H1 (cell line): ENCODE data around the gene AFF1. TPM values are rescaled to one million over a fixed set of nuclear protein-coding genes. Genes with fewer than 3 reads are reported as not detected.

Experiments used
- CTCF ChIA-PET: fragments of 300-600 bp; sonication (Branson Sonifier 250); formaldehyde crosslinking; loops from one replicate; lab custom pipeline; 2021; ENCODE audit not compliant: partially characterized antibody; lab: Charles Lee
- POLR2A ChIA-PET: fragments of 300-600 bp; sonication (Branson Sonifier 250); formaldehyde crosslinking; loops from one replicate; lab custom pipeline; 2021; ENCODE audit warnings: inconsistent platforms; ENCODE audit not compliant: partially characterized antibody; lab: Charles Lee
- DNase-seq, 2 experiments: peaks; one replicate each; pipeline versions ENCODE4 v3.0.0 to v3.0.0-alpha.2; 2010 to 2022; ENCODE audit warnings: low spot score in 2 of 2, low read depth in 1 of 2, mixed read lengths in 1 of 2
- FAIRE-seq: peaks from 2 replicates; lab custom pipeline; 2011; peaks lifted over from hg19 to GRCh38; lab: Jason Lieb, UNC
- H2AFZ ChIP-seq: 2 replicates; pipeline ENCODE4 v1.8.1; 2012; ENCODE audit warnings: low read length, inconsistent platforms
- H2AK5ac ChIP-seq: 2 replicates; pipeline ENCODE4 v1.6.1; 2013; ENCODE audit warnings: low read depth, low read length
- H2BK120ac ChIP-seq: replicated peaks from 2 replicates; pipeline ENCODE3; 2013; ENCODE audit warnings: low read depth, low read length, inconsistent platforms
- H2BK12ac ChIP-seq: 2 replicates; pipeline ENCODE4 v1.6.1; 2013; ENCODE audit warnings: low read depth, low read length
- H2BK15ac ChIP-seq: 2 replicates; pipeline ENCODE4 v1.6.1; 2013; ENCODE audit warnings: low read length
- H2BK20ac ChIP-seq: 2 replicates; pipeline ENCODE4 v1.6.1; 2013; ENCODE audit warnings: low read length
- H2BK5ac ChIP-seq: 2 replicates; pipeline ENCODE4 v1.6.1; 2013; ENCODE audit warnings: low read depth, low read length
- H3K14ac ChIP-seq: 2 replicates; pipeline ENCODE4 v1.6.1; 2013; ENCODE audit warnings: inconsistent platforms; ENCODE audit not compliant: insufficient read length
- H3K18ac ChIP-seq: 2 replicates; pipeline ENCODE4 v1.6.1; 2013; ENCODE audit warnings: low read length; ENCODE audit errors: extremely low read depth
- H3K23ac ChIP-seq: 2 replicates; pipeline ENCODE4 v1.6.1; 2013; ENCODE audit warnings: inconsistent platforms; ENCODE audit not compliant: insufficient read length
- H3K23me2 ChIP-seq: 2 replicates; pipeline ENCODE4 v1.6.1; 2013; ENCODE audit warnings: low read depth, low read length
- H3K27ac ChIP-seq: 2 replicates; pipeline ENCODE4 v1.6.1; 2011; ENCODE audit warnings: low read depth, low read length, inconsistent platforms
- H3K27me3 ChIP-seq, 4 experiments: replicated peaks in 1 of 4; 1 replicate in 1 of 4; 2 replicates in 3 of 4; pipeline versions ENCODE4 v1.6.1 to v1.8.1; 2011 to 2013; ENCODE audit warnings: low read length in 3 of 4, mild to moderate bottlenecking in 3 of 4, inconsistent platforms in 2 of 4, mixed read lengths in 2 of 4, moderate library complexity in 1 of 4; ENCODE audit not compliant: control insufficient read depth in 3 of 4, insufficient read depth in 3 of 4; ENCODE audit errors: extremely low read depth in 1 of 4
- H3K36me3 ChIP-seq, 4 experiments: 2 replicates each; pipeline versions ENCODE4 v1.6.1 to v1.8.1; 2011 to 2013; ENCODE audit warnings: mild to moderate bottlenecking in 4 of 4, low read length in 3 of 4, moderate library complexity in 2 of 4, control low read depth in 1 of 4, inconsistent platforms in 1 of 4; ENCODE audit not compliant: insufficient read depth in 4 of 4, control insufficient read depth in 2 of 4
- H3K4ac ChIP-seq: replicated peaks from 2 replicates; pipeline ENCODE3; 2013; ENCODE audit warnings: low read length, low read depth, mixed read lengths, inconsistent platforms; ENCODE audit not compliant: insufficient read length
- H3K4me1 ChIP-seq, 4 experiments: replicated peaks in 1 of 4; 1 replicate in 1 of 4; 2 replicates in 3 of 4; pipeline versions ENCODE4 v1.6.1 to v1.8.1; 2011 to 2013; ENCODE audit warnings: low read length in 3 of 4, inconsistent platforms in 2 of 4, mixed read lengths in 1 of 4; ENCODE audit not compliant: insufficient read depth in 4 of 4, control insufficient read depth in 3 of 4
- H3K4me2 ChIP-seq, 2 experiments: 2 replicates each; pipeline versions ENCODE4 v1.6.1 to v1.8.1; 2011 to 2013; ENCODE audit warnings: low read depth in 2 of 2, low read length in 2 of 2, control low read depth in 1 of 2, inconsistent platforms in 1 of 2, mild to moderate bottlenecking in 1 of 2; ENCODE audit not compliant: insufficient read depth in 1 of 2
- H3K4me3 ChIP-seq, 4 experiments: fragments of 200-600, 300-600 bp in 1 of 4; sonication (generic), shearing (Covaris generic), sonication (Bioruptor Twin) in 1 of 4; 2 replicates each; pipeline versions ENCODE4 v1.5.1 to v1.8.1; 2011 to 2016; ENCODE audit warnings: low read length in 4 of 4, low read depth in 3 of 4, control low read depth in 2 of 4, inconsistent platforms in 2 of 4, mild to moderate bottlenecking in 2 of 4, mixed read lengths in 1 of 4, moderate library complexity in 1 of 4; ENCODE audit not compliant: insufficient read depth in 2 of 4; ENCODE audit errors: extremely low read depth in 1 of 4
- H3K56ac ChIP-seq: replicated peaks from 2 replicates; pipeline ENCODE3; 2013; ENCODE audit warnings: low read depth, mild to moderate bottlenecking, mixed read lengths, low read length, inconsistent platforms; ENCODE audit not compliant: insufficient read length
- H3K79me1 ChIP-seq: 2 replicates; pipeline ENCODE4 v1.6.1; 2013; ENCODE audit warnings: low read depth, low read length, control low read depth
- H3K79me2 ChIP-seq, 2 experiments: 2 replicates each; pipeline versions ENCODE4 v1.6.1 to v1.8.1; 2012 to 2013; ENCODE audit warnings: low read length in 2 of 2, mild to moderate bottlenecking in 2 of 2, inconsistent platforms in 1 of 2; ENCODE audit not compliant: insufficient read depth in 2 of 2, control insufficient read depth in 1 of 2
- H3K9ac ChIP-seq, 4 experiments: replicated peaks in 1 of 4; 1 replicate in 1 of 4; 2 replicates in 3 of 4; pipeline versions ENCODE4 v1.6.1 to v1.8.1; 2011 to 2013; ENCODE audit warnings: low read depth in 3 of 4, low read length in 3 of 4, control low read depth in 2 of 4, mild to moderate bottlenecking in 2 of 4, moderate library complexity in 2 of 4, inconsistent platforms in 1 of 4; ENCODE audit errors: extremely low read depth in 1 of 4
- H3K9me3 ChIP-seq, 2 experiments: 2 replicates each; pipeline versions ENCODE4 v1.6.1 to v1.8.1; 2012 to 2013; ENCODE audit warnings: mild to moderate bottlenecking in 2 of 2, moderate library complexity in 2 of 2, control low read depth in 1 of 2, inconsistent platforms in 1 of 2, low read depth in 1 of 2, low read length in 1 of 2, mixed read lengths in 1 of 2; ENCODE audit not compliant: insufficient read depth in 2 of 2
- H4K20me1 ChIP-seq, 2 experiments: replicated peaks in 1 of 2; 2 replicates each; pipeline versions ENCODE3 to v1.8.1; 2011 to 2013; ENCODE audit warnings: inconsistent platforms in 2 of 2, low read length in 2 of 2, mild to moderate bottlenecking in 1 of 2; ENCODE audit not compliant: insufficient read depth in 2 of 2, control insufficient read depth in 1 of 2
- H4K5ac ChIP-seq: 2 replicates; pipeline ENCODE4 v1.6.1; 2013; ENCODE audit warnings: low read length, low read depth, mixed read lengths, inconsistent platforms; ENCODE audit not compliant: insufficient read length
- H4K8ac ChIP-seq: 2 replicates; pipeline ENCODE4 v1.8.0; 2013; ENCODE audit warnings: mild to moderate bottlenecking, moderate library complexity, low read length, inconsistent platforms; ENCODE audit not compliant: insufficient read depth; ENCODE audit errors: extremely low read depth
- H4K91ac ChIP-seq: replicated peaks from 2 replicates; pipeline ENCODE3; 2013; ENCODE audit warnings: low read length, mixed read lengths, inconsistent platforms; ENCODE audit not compliant: insufficient read length
- TAF1 ChIP-seq: IDR thresholded peaks from 2 replicates; pipeline ENCODE4 v1.6.1; 2011; ENCODE audit warnings: mild to moderate bottlenecking, low read depth, low read length
- WGBS, 2 experiments: shearing (Covaris generic) in 1 of 2; methylation state at CpG; one replicate each; pipeline versions ENCODE4 v1.1.6 to v1.1.7; 2013 to 2015; ENCODE audit warnings: low lambda C conversion rate in 2 of 2, mixed read lengths in 2 of 2, inconsistent platforms in 1 of 2, low coverage in 1 of 2, missing lambda C conversion rate in 1 of 2; ENCODE audit not compliant: insufficient replicate concordance in 2 of 2, insufficient coverage in 1 of 2, insufficient read length in 1 of 2; ENCODE audit errors: extremely low coverage in 1 of 2, missing lambda C conversion rate in 1 of 2; 5-methylcytosine and 5-hydroxymethylcytosine counted together
- polyA plus RNA-seq, 7 experiments: library from polyadenylated mRNA; depleted of rRNA in 3 of 7; stranded (reverse) in 5 of 7; unstranded in 2 of 7; fragments of >200 nt in 5 of 7; fragments of 200-250 nt in 2 of 7; gene quantifications; 1 replicate in 5 of 7; 2 replicates in 1 of 7; 4 replicates in 1 of 7; pipeline versions ENCODE4 v1.2.1 to v1.2.3, GENCODE V29; 2011 to 2013; ENCODE audit warnings: missing spikeins in 2 of 7, mixed read lengths in 2 of 7
- total RNA-seq: library from RNA; stranded (reverse); fragmentation: NEBNext Ultra II Directional; extraction: Animal tissue kit (Norgen Biotek cat#: 25700); gene quantifications from 2 replicates; pipeline ENCODE4 v1.2.1, GENCODE V29; 2021

AFF1 gene
- total and polyA plus RNA-seq, 2 of the 8 experiments (the other 6 are each of a cell fraction or from before 2014, with no cell fraction given): 14.8 to 85.5 TPM

DNA sequence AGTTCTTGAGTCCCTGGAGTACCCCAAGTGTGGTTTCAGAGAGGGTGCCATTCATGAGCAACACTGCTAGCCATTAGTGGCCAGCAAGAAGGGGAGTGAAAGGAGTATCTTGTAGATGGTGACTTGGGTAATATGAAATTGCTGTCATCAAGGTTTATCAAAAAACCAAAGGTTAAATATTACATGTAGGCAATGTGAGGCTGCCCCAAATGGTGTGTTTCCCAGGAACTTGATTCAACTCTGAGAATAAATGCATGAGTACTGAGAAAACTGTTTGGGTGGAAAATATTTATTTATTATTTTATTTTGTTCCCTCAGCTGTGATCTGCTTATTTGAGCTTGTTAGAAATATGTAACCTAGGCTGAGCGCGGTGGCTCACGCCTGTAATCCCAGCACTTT is 55.7 kb downstream of the AFF1 start:
- Histone ChIP-seq H3K4me3 (no peak overlapping the region), H3K18ac (no peak overlapping the region), H3K79me1 (no peaks in the 10 kb centered on the region), H3K4me2 (no peak overlapping the region), H3K14ac (no peak overlapping the region), H4K91ac (no peak overlapping the region), H3K27ac (no peak overlapping the region), H4K8ac (no peak overlapping the region), H3K23me2 (no peaks in the 10 kb centered on the region), H2BK20ac (no peak overlapping the region), H3K9ac (no peak overlapping the region), H3K36me3 (peaks cover 0 to 2% (median 0%) of the 10 kb centered on the region in 4 experiments; a peak in 2 of 8 replicates), H3K4me1 (no peaks in the 10 kb centered on the region), H2BK5ac (no peak overlapping the region), H4K5ac (no peak overlapping the region), H2BK120ac (no peak overlapping the region), H4K20me1 (no peaks in the 10 kb centered on the region), H2BK15ac (no peak overlapping the region), H3K79me2 (peaks cover 0 to 42% of the 10 kb centered on the region in 2 experiments; a peak in 2 of 4 replicates), H3K27me3 (no peaks in the 10 kb centered on the region), H3K9me3 (no peaks in the 10 kb centered on the region), H3K4ac (no peak overlapping the region), H2BK12ac (no peak overlapping the region), H2AFZ (no peak overlapping the region), H2AK5ac (no peak overlapping the region), H3K23ac (no peak overlapping the region), H3K56ac (no peak overlapping the region)
- ChIA-PET CTCF (interaction anchor here (0.6 to 1.2 kb wide), 5 partner anchors 52 to 1286 kb away, joined by 3 to 4 read pairs (median 4); no protein-coding TSS in a partner anchor), POLR2A (interaction anchor here (0.9 kb wide), 1 partner anchor 16 kb away, joined by 4 read pairs; no protein-coding TSS in a partner anchor)
- DNase-seq (no peak), FAIRE-seq (no peak)
- TF ChIP-seq TAF1: no peak
- WGBS, 2 experiments: 92% methylated on average over 3 of the region's 3 CpGs; no CpG with 5 or more reads in 1 of the 2 experiments
